ENCODE results near the gene EXT2. TPM values are rescaled to one million over a fixed set of nuclear protein-coding genes. Genes with fewer than 3 reads are reported as not detected.

Gene EXT2
- total and polyA plus RNA-seq, 10 of the 15 experiments (the other 5 are each of a cell fraction or from before 2014, with no cell fraction given), result 3.8 to 31.4 (median 17.9) TPM

- Histone ChIP-seq H2AFZ (ENCODE audit: control insufficient read depth, low read depth, low read length) (no peak overlapping the region), H3K27ac (ENCODE audit: control insufficient read depth, insufficient read depth) (no peak overlapping the region), H3K4me2 (ENCODE audit: control insufficient read depth, insufficient read depth) (no peak overlapping the region), H3K9me3 (replicated peaks; ENCODE audit: control insufficient read depth, insufficient read depth, low read length) (no peaks in the 10 kb centered on the region), H3K9ac (ENCODE audit: control insufficient read depth, insufficient read depth, low read length) (no peak overlapping the region), H3K79me2 (ENCODE audit: control insufficient read depth, insufficient read depth, low read length) (no peaks in the 10 kb centered on the region), H4K20me1 (ENCODE audit: control insufficient read depth, insufficient read depth) (no peaks in the 10 kb centered on the region), H3K36me3 (ENCODE audit: control insufficient read depth in 2 of 2, insufficient read depth in 2 of 2, low read length in 1 of 2) (no peaks in the 10 kb centered on the region), H3K4me1 (ENCODE audit: control insufficient read depth, insufficient read depth, low read length) (no peaks in the 10 kb centered on the region), H3K27me3 (replicated peaks in 1 of 2; ENCODE audit: control insufficient read depth in 2 of 2, insufficient read depth in 2 of 2, low read length in 1 of 2) (no peaks in the 10 kb centered on the region), H3K4me3 (no peak overlapping the region)
- intact Hi-C loops (cut with micrococcal nuclease; ENCODE audit: unreplicated experiment), result no loop called here
- no TSS peak for BruUV-seq (replicated peaks)
- no peak for TF ChIP-seq MTA2 (IDR thresholded peaks at IDR 0.05; ENCODE audit: low read depth)
- TF ChIP-seq RUNX3 (IDR thresholded peaks at IDR 0.05; ENCODE audit: low read length), result no peak
- no peak for TF ChIP-seq PML (IDR thresholded peaks at IDR 0.05; ENCODE audit: low read length)
- TF ChIP-seq RBBP5 (conservative IDR thresholded peaks at IDR 0.05), result no peak
- TF ChIP-seq YBX1 (IDR thresholded peaks at IDR 0.05), result no peak
- in situ Hi-C loops (cut with MboI), result no loop called here
- ATAC-seq (no peak), DNase-seq (ENCODE audit: low read depth, low spot score) (no peak), FAIRE-seq (no peak)
- CTCF ChIA-PET, result interaction anchor here (0.7 to 2.1 kb wide), 8 partner anchors 9 to 639 kb away, joined by 3 to 7 read pairs (median 4); partner anchors contain the start of gene EXT2
- POLR2A ChIA-PET, result no interaction called here
- 96% methylated on average over 1 of the region's 1 CpG for WGBS (ENCODE audit: insufficient coverage, insufficient replicate concordance, low lambda C conversion rate, missing lambda C conversion rate)
- RAD21 ChIA-PET (ENCODE audit: unreplicated experiment), result no interaction called here
- SMC1A ChIA-PET (ENCODE audit: uncharacterized antibody, unreplicated experiment), result interaction anchor here (0.7 to 2.0 kb wide), 3 partner anchors 17 to 134 kb away, joined by 3 to 7 read pairs (median 3); no protein-coding TSS in a partner anchor
Measured at GRCh38 chr11:44137057-44137456, 41.6 kb downstream of the EXT2 start.

GRCh38 chr11:44138286-44138685, 42.8 kb downstream of the EXT2 start:
- intact Hi-C loops (cut with micrococcal nuclease; ENCODE audit: unreplicated experiment), result no loop called here
- TF ChIP-seq MYC (IDR thresholded peaks at IDR 0.05; ENCODE audit: insufficient read depth, insufficient read length, insufficient replicate concordance, low read length, severe bottlenecking) (no peak), TAF1 (IDR thresholded peaks at IDR 0.05; ENCODE audit: borderline replicate concordance, low read depth, low read length) (no peak), ZNF592 (IDR thresholded peaks at IDR 0.05) (no peak), BCL3 (IDR thresholded peaks at IDR 0.05; ENCODE audit: borderline replicate concordance, insufficient read depth, low read depth, low read length, poor library complexity, severe bottlenecking) (no peak)
- no peaks in the 10 kb centered on the region for H3K27me3 ChIP-seq (replicated peaks in 1 of 2; ENCODE audit: control insufficient read depth in 2 of 2, insufficient read depth in 2 of 2, low read length in 1 of 2)
- H3K4me1 ChIP-seq (ENCODE audit: control insufficient read depth, insufficient read depth, low read length), result no peaks in the 10 kb centered on the region
- ChIA-PET POLR2A (interaction anchor here (0.6 kb wide), 1 partner anchor 60 kb away, joined by 4 read pairs; no protein-coding TSS in a partner anchor), CTCF (interaction anchor here (0.8 to 1.0 kb wide), 2 partner anchors 9 to 19 kb away, joined by 3 read pairs; no protein-coding TSS in a partner anchor), RAD21 (ENCODE audit: unreplicated experiment) (no interaction called here), SMC1A (ENCODE audit: uncharacterized antibody, unreplicated experiment) (interaction anchor here (1.2 kb wide), 1 partner anchor 70 kb away, joined by 3 read pairs; no protein-coding TSS in a partner anchor)
- H3K27ac ChIP-seq (ENCODE audit: control insufficient read depth, insufficient read depth), result no peak overlapping the region
- no TSS peak for BruUV-seq (replicated peaks)
- no peak for ATAC-seq
- DNase-seq (ENCODE audit: low read depth, low spot score), result no peak
- H4K20me1 ChIP-seq (ENCODE audit: control insufficient read depth, insufficient read depth), result no peaks in the 10 kb centered on the region
- H2AFZ ChIP-seq (ENCODE audit: control insufficient read depth, low read depth, low read length), result no peak overlapping the region
- in situ Hi-C loops (cut with MboI), result no loop called here
- H3K4me3 ChIP-seq, result no peak overlapping the region
- H3K4me2 ChIP-seq (ENCODE audit: control insufficient read depth, insufficient read depth), result no peak overlapping the region
- WGBS (ENCODE audit: insufficient coverage, insufficient replicate concordance, low lambda C conversion rate, missing lambda C conversion rate), result 100% methylated on average over 2 of the region's 2 CpGs
- no peaks in the 10 kb centered on the region for H3K79me2 ChIP-seq (ENCODE audit: control insufficient read depth, insufficient read depth, low read length)
- no peak overlapping the region for H3K9ac ChIP-seq (ENCODE audit: control insufficient read depth, insufficient read depth, low read length)
- FAIRE-seq, result no peak
- no peaks in the 10 kb centered on the region for H3K9me3 ChIP-seq (replicated peaks; ENCODE audit: control insufficient read depth, insufficient read depth, low read length)
- no peaks in the 10 kb centered on the region for H3K36me3 ChIP-seq (ENCODE audit: control insufficient read depth in 2 of 2, insufficient read depth in 2 of 2, low read length in 1 of 2)

All from GM12878 (cell line).